Muscle of arm (tissue), 12 donors: Measurements from ENCODE around the gene PLPP1. TPM values are rescaled to one million over a fixed set of nuclear protein-coding genes. Genes with fewer than 3 reads are reported as not detected.
"Not testable (repeated sequence)": the region's sequence is repeated elsewhere in the genome, so short reads cannot be mapped to it uniquely, and the experiment has no call there.

Experiments used
- DNase-seq: peaks from one replicate; pipeline ENCODE4 v3.0.0-alpha.2; 2013
- polyA plus RNA-seq, 12 donors: library from polyadenylated mRNA; unstranded; fragments of 120-200 nt; gene quantifications; one replicate each; pipeline ENCODE4 v1.2.1, GENCODE V29; 2013; ENCODE audit not compliant: insufficient read length in 12 of 12

The PLPP1 gene
- polyA plus RNA-seq, 12 donors, result 53.3 to 76.8 (median 57.0) TPM; not detected in 1

GRCh38 chr5:55554585-55555202, 19.9 kb upstream of the PLPP1 start:
- no peak for DNase-seq

- no peak for DNase-seq
These were observed 17.1 kb upstream of the PLPP1 start for GRCh38 chr5:55551904-55552303.

- no peak for DNase-seq
These were observed 16.6 kb upstream of the PLPP1 start for GRCh38 chr5:55551358-55551757.

- no peak for DNase-seq
These were observed 13.0 kb upstream of the PLPP1 start for GRCh38 chr5:55547781-55548180.

- DNase-seq, result no peak
These were observed 12.2 kb upstream of the PLPP1 start for GRCh38 chr5:55546947-55547346.

GRCh38 chr5:55544341-55544740, 9.6 kb upstream of the PLPP1 start:
- DNase-seq, result no peak

GRCh38 chr5:55541056-55541635, 6.4 kb upstream of the PLPP1 start:
- no peak for DNase-seq

- no peak for DNase-seq
These were observed 5.8 kb upstream of the PLPP1 start for GRCh38 chr5:55540525-55540924.

- no peak for DNase-seq
These were observed 5.3 kb upstream of the PLPP1 start for GRCh38 chr5:55540024-55540423.

GRCh38 chr5:55538661-55539060, 3.9 kb upstream of the PLPP1 start:
- DNase-seq, result peak; percentile 49

GRCh38 chr5:55537315-55537714, 2.6 kb upstream of the PLPP1 start:
- not testable (repeated sequence) for DNase-seq

GRCh38 chr5:55535199-55535905, 588 bp upstream of the PLPP1 start:
- DNase-seq, result no peak

GRCh38 chr5:55533521-55534435, 986 bp downstream of the PLPP1 start:
- peak; percentile 61 for DNase-seq

- no peak for DNase-seq
These were observed 4.1 kb downstream of the PLPP1 start for GRCh38 chr5:55530669-55531068.

- DNase-seq, result no peak
These were observed 9.9 kb downstream of the PLPP1 start for GRCh38 chr5:55524816-55525215.

- DNase-seq, result no peak
These were observed 11.5 kb downstream of the PLPP1 start for GRCh38 chr5:55523293-55523692.

GRCh38 chr5:55521881-55522280, 12.9 kb downstream of the PLPP1 start:
- no peak for DNase-seq

- DNase-seq, result no peak
These were observed 14.5 kb downstream of the PLPP1 start for GRCh38 chr5:55520117-55520839.

- no peak for DNase-seq
These were observed 15.9 kb downstream of the PLPP1 start for GRCh38 chr5:55518831-55519390.

GRCh38 chr5:55517804-55518203, 17.0 kb downstream of the PLPP1 start:
- DNase-seq, result no peak

- no peak for DNase-seq
These were observed 23.8 kb downstream of the PLPP1 start for GRCh38 chr5:55511010-55511409.
